A549 treated with AZD9567 at 1 μM for 4 hours (cell line): ENCODE measurements around the gene EOGT. TPM values are rescaled to one million over a fixed set of nuclear protein-coding genes. Genes with fewer than 3 reads are reported as not detected.

Source experiments
- total RNA-seq: library from RNA; stranded (reverse); fragments of 200-300 nt; extraction: Qiagen RNA extraction; gene quantifications from 5 replicates; pipeline ENCODE4 v1.2.3, GENCODE V29; 2022; ENCODE audit not compliant: insufficient read depth

Gene EOGT
- 7.2 to 11.8 TPM (median 10.7 TPM) in 5 replicates for total RNA-seq

DNA sequence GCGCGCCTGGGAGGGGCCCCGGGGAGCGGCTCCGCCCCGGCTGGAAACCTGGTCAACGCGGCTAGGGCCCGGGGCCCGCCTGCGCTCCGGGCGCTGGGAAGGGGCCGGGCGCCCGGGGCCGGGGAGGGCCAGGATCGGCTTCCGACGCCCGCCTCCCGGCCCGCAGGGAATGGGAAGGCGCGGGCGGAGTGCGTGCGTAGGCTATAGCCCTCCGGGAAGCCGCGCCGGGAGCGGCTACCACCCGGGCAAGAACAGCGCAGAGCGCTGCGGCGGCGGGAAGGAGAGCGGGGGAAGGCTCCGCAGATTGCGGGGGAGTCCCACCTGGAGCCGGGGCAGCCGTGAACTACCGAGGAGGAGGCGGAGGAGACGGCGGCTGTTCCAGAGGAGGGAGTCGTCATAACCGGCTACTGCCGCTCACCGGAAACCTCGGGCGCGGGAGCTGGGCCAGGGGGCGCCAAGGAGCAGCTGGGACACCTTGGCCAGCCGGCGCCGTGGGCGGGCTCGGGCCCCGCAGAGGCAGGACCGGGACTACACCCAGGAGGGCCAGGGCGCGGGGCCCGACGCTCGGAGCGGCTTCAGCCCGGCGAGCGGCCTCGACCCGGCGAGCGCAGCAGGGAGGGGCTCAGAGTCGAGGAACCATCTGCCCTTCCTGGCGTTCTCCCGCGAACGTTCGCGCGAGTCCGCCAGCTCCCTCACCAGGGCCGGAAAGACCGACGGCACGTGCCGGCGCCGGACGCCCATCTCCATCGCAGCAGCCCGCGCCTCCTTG, at the start of gene EOGT:
Gene EOGT, minus strand, starts transcription at position 432 of the 769 bp plus-strand sequence. CDS start 3,838 bp downstream, outside the sequence.

DNA sequence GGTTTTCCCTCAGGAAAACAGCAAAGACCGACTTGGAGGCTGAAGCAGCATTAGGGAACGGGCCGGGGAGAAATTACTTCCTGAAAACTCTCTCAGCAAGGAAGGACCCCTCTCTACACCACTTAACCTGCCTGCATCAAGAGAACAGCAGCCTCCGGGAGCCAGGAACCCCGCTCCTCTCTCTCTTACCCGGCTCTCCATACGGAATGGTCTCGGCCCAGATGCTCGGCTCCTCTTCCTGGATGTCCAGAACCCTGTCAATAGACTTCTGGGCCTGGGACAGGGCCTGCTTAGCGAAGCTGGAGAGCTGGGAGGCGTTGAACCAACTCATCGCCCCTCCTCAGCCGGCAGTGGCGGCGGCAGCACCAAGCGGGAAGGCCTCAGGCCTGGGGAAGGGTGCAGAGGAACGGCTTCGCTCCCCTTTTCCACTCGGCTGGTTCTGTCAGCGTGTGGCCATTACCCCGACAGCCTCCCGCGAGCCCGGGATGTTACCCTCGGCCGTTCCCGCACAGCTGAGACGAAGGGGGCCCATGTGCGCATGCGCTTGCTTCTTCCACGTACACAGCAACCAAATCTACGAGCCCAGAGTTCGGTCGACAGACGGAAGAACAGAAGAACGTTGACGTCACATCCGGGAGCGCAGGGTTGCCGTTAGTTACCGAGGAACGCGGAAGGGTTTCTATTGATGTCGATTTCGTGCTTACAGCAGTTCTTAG, 38.4 kb upstream of the EOGT start, which contains the start of gene TMF1:
Gene TMF1, minus strand, starts transcription at position 578 of the 716 bp plus-strand sequence. Its CDS starts 247 bp downstream, at position 331.

Other genes starting within 250 kb of the EOGT start
- gene TAFA4, start 81.1 kb downstream of the EOGT start, total RNA-seq, result not detected in 5 replicates
- gene TMF1, start 38.6 kb upstream of the EOGT start, total RNA-seq, result 11.4 to 15.2 TPM (median 14.4 TPM) in 5 replicates
- 20.6 to 27.8 TPM (median 25.2 TPM) in 5 replicates for gene UBA3, start 66.7 kb upstream of the EOGT start, total RNA-seq
- gene ARL6IP5, start 71.3 kb upstream of the EOGT start, total RNA-seq, result 68.1 to 78.5 TPM (median 77.1 TPM) in 5 replicates
- gene LMOD3, start 108.9 kb upstream of the EOGT start, total RNA-seq, result not detected in 5 replicates